ENCODE data around the gene PDE7B. TPM values are rescaled to one million over a fixed set of nuclear protein-coding genes. Genes with fewer than 3 reads are reported as not detected.

The PDE7B gene
- total and polyA plus RNA-seq, 9 of the 15 experiments (the other 6 are each of a cell fraction or from before 2014, with no cell fraction given) = 0.01 TPM; not detected in 8

DNA sequence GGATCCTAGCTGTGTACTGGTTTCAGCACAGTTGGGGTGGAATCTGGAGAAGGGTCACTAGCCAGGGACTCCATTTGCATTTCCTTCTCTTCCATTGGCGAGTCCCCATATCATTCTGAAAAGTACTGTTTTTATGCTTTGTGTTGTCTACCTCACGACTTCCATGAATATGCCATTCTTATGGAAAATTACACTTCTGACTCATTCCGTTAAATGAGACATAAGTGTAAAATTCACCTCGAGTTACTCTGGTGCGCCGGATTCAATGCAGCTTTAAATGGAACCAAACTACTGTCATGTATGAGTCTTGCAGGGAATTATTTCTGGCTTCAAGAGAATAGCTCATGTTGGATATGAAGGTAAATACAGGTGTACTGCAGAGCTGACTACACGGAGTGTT, 99.2 kb downstream of the PDE7B start:
- H2AFZ ChIP-seq (ENCODE audit: low read depth, low read length) = no peak overlapping the region
- in situ Hi-C loops (cut with MboI) = no loop called here
- intact Hi-C loops (cut with micrococcal nuclease) = no loop called here
- H4K20me1 ChIP-seq (replicated peaks; ENCODE audit: control insufficient read depth, insufficient read depth, low read length) = no peaks in the 10 kb centered on the region
- no peak overlapping the region for H3K4me2 ChIP-seq (ENCODE audit: insufficient read depth, low read length)
- no peak for FAIRE-seq
- BruUV-seq (replicated peaks) = no TSS peak
- no peaks in the 10 kb centered on the region; a peak in 1 of 5 replicates for H3K27me3 ChIP-seq (ENCODE audit: control insufficient read depth in 2 of 2, insufficient read depth in 2 of 2, low read length in 2 of 2)
- no peaks in the 10 kb centered on the region for H3K9me3 ChIP-seq (replicated peaks; ENCODE audit: control insufficient read depth, insufficient read depth, low read depth, low read length)
- H3K79me2 ChIP-seq (ENCODE audit: control insufficient read depth, insufficient read depth, low read length) = no peaks in the 10 kb centered on the region
- H3K9me1 ChIP-seq (ENCODE audit: control insufficient read depth, insufficient read depth, low read length) = no peaks in the 10 kb centered on the region
- no peak for ATAC-seq
- no peak overlapping the region for H3K9ac ChIP-seq (ENCODE audit: insufficient read depth in 1 of 2, low read depth in 2 of 2, low read length in 2 of 2)
- H3K36me3 ChIP-seq (ENCODE audit: control insufficient read depth, insufficient read depth, low read length) = no peaks in the 10 kb centered on the region
- no peak for DNase-seq (ENCODE audit: extremely low read depth in 1 of 4, low spot score in 3 of 4)
- H3K27ac ChIP-seq (ENCODE audit: extremely low read depth, low read depth, low read length) = no peak overlapping the region
- ChIA-PET POLR2A (interaction anchor here (0.6 kb wide), 1 partner anchor 115 kb away, joined by 3 read pairs; no protein-coding TSS in a partner anchor), CTCF (ENCODE audit: low intra/inter-chr PET ratio) (no interaction called here)
- 0% methylated on average over 7 of the region's 7 CpGs for WGBS (ENCODE audit: insufficient coverage, low coverage, missing lambda C conversion rate)
- no peak overlapping the region for H3K4me3 ChIP-seq
- no peaks in the 10 kb centered on the region for H3K4me1 ChIP-seq (replicated peaks in 1 of 2; ENCODE audit: control insufficient read depth in 2 of 2, insufficient read depth in 2 of 2, low read length in 2 of 2)
- no peak for TF ChIP-seq STAG1 (CRISPR knock-in tag; IDR thresholded peaks at IDR 0.05; ENCODE audit: borderline replicate concordance)
- TF ChIP-seq SMAD1 (IDR thresholded peaks at IDR 0.05; ENCODE audit: low read depth, low read length, partially characterized antibody) = no peak
- TF ChIP-seq REST (IDR thresholded peaks at IDR 0.05; ENCODE audit: borderline replicate concordance) = no peak
- TF ChIP-seq REST (CRISPR knock-in tag; IDR thresholded peaks at IDR 0.05; ENCODE audit: low read depth) = no peak
- TF ChIP-seq ZBTB9 (CRISPR knock-in tag; IDR thresholded peaks at IDR 0.05) = no peak
- TF ChIP-seq ZKSCAN3 (CRISPR knock-in tag; IDR thresholded peaks at IDR 0.05) = no peak
- TF ChIP-seq NFXL1 (CRISPR knock-in tag; IDR thresholded peaks at IDR 0.05) = no peak
- TF ChIP-seq GATAD2B (IDR thresholded peaks at IDR 0.05; ENCODE audit: borderline replicate concordance) = no peak
- TF ChIP-seq TCF7L2 (IDR thresholded peaks at IDR 0.05; ENCODE audit: low read depth, low read length) = no peak
- no peak for TF ChIP-seq HMGXB4 (CRISPR knock-in tag; IDR thresholded peaks at IDR 0.05)
- no peak for TF ChIP-seq DNMT1 (IDR thresholded peaks at IDR 0.05)
- no peak for TF ChIP-seq ZNF347 (CRISPR knock-in tag; IDR thresholded peaks at IDR 0.05; ENCODE audit: low read depth)
